Measurements from ENCODE around the gene BCL6.

Gene BCL6

GRCh38 chr3:187774185-187774789 lies 29.0 kb upstream of the BCL6 start:
- in situ Hi-C loops (cut with HindIII; ENCODE audit: low pct_unique_long_range_greater_than_20kb, low sequenced_read_pairs) = no loop called here
- TF ChIP-seq JUND (IDR thresholded peaks at IDR 0.05; ENCODE audit: low read depth) = no peak
- no peak for DNase-seq (ENCODE audit: low read depth in 1 of 2, low spot score in 1 of 2)

DNA sequence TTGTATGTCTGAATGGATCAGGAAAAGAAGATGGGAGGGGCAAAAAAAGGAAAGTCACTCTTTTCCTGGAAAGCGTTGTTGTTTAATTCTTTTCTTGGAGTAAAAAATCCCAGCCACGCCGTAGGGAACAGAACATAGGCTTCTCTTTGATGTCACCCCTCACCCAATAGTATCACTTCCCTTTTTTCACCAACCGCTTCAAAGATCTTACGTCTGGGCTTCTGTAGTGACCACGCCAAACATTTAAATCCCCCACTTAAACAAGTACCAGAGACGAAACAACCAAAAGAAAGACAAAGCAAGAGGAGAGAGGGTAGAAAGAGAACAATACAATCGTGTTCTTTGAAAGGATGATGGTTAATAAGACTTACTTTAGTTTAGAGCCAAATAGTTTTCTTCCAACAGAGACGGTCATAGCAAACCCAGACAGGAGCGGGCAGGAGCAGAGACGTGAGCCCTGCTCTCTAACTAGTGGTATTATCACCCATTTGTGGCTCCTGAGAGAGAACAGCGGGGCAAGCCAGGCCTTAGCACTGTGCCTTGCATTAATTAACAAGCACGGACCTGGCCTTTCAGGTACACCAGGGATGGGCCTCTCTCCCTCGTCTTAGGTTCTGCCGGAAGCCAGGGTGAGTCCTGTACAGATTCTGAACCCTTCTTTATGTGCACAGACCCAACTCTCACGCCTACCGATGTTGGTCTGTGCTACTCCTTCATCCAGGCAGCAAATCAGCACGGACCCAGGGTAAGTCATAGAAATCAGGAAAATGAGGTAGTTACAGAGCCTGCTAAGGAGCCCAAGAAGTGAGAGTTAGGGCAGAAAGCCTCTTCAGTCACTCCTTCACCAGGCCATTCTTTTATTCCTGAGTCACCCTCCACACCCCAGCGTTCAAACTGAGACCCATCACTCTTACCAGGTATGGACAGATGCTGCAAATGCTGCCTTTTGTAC lies 28.2 kb upstream of the BCL6 start:
- in situ Hi-C loops (cut with HindIII; ENCODE audit: low pct_unique_long_range_greater_than_20kb, low sequenced_read_pairs) = no loop called here
- TF ChIP-seq JUND (IDR thresholded peaks at IDR 0.05; ENCODE audit: low read depth) = no peak
- no peak for DNase-seq (ENCODE audit: low read depth in 1 of 2, low spot score in 1 of 2)

DNA sequence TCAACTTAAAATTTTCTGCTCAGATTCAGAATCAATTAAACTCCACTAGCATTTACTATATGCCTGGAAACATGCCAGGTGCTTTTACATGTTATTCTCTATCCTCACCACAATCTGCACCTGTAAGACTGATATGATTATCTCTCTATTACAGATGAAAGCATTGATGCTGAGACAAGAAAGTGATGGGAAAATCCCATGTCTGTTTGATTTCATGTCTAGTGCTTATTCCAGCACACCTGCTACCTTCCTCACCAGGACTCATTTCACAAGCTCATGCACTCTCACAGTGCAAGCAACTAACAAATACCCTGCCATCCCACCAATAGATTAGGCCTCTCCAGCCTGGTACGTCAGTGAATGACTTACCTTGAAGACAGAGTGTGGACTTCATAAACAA lies 25.0 kb upstream of the BCL6 start:
- in situ Hi-C loops (cut with HindIII; ENCODE audit: low pct_unique_long_range_greater_than_20kb, low sequenced_read_pairs) = no loop called here
- no peak for TF ChIP-seq JUND (IDR thresholded peaks at IDR 0.05; ENCODE audit: low read depth)
- no peak for DNase-seq (ENCODE audit: low read depth in 1 of 2, low spot score in 1 of 2)

DNA sequence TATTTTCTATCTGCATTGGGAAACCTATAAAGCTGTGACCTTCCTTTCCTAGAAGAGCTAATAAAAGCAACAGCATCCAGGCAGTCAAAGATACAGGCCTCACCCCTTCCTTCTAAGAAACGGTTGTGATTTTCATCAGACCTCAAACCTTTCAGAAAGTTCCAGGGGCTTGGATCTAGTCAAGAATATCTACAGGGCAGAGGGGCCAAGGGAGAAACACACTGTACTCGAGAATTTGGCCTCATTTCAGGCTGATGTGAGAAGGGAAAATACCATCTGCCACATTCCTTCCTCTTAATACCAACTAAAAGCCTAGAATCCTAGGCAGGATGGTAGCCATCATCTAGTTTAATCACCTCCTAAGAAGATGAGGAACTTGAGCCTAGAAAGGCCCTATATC lies 24.5 kb upstream of the BCL6 start:
- in situ Hi-C loops (cut with HindIII; ENCODE audit: low pct_unique_long_range_greater_than_20kb, low sequenced_read_pairs) = no loop called here
- no peak for TF ChIP-seq JUND (IDR thresholded peaks at IDR 0.05; ENCODE audit: low read depth)
- no peak for DNase-seq (ENCODE audit: low read depth in 1 of 2, low spot score in 1 of 2)

DNA sequence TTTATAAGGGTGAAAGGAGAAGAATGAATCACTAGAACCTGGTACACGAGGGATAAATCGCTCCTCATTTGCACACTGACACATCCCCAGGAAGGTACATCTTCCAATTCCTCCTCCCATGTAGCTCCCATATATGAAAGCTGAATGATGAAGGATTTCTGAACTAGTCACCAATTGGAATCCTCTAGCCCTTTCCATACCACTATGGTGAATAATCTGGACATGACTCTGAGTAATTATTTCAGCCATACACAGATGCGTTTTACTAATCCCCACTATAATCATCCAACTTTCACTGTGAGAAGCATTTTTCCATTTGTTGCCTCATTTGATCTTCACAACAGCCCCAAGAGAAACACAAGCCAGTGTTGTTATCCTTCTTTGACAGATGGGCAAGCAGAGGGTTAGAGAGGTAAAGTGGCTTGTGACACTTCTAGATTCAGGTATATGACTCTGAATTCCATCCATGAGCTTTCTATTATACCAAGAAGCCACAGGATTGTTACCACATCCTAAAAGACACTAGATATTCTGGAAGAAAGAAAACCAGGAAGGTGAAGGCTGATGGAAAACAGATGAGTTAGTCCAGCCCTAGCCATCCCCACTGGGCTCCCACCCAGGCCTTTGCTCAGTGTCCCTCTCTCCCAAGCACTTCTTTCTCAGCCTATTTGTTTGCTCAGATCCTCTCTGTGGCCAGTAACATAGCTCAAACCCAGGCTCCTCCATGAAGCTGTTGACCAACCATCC lies 22.2 kb upstream of the BCL6 start:
- no peak for DNase-seq (ENCODE audit: low read depth in 1 of 2, low spot score in 1 of 2)
- in situ Hi-C loops (cut with HindIII; ENCODE audit: low pct_unique_long_range_greater_than_20kb, low sequenced_read_pairs) = no loop called here
- TF ChIP-seq JUND (IDR thresholded peaks at IDR 0.05; ENCODE audit: low read depth) = no peak

- DNase-seq (ENCODE audit: low read depth in 1 of 2, low spot score in 1 of 2) = no peak
- in situ Hi-C loops (cut with HindIII; ENCODE audit: low pct_unique_long_range_greater_than_20kb, low sequenced_read_pairs) = no loop called here
- TF ChIP-seq JUND (IDR thresholded peaks at IDR 0.05; ENCODE audit: low read depth) = no peak
Observed at GRCh38 chr3:187765342-187765741, 20.1 kb upstream of the BCL6 start.

- in situ Hi-C loops (cut with HindIII; ENCODE audit: low pct_unique_long_range_greater_than_20kb, low sequenced_read_pairs) = no loop called here
- no peak for TF ChIP-seq JUND (IDR thresholded peaks at IDR 0.05; ENCODE audit: low read depth)
- peak in 1 of 2 experiments; percentile 58 for DNase-seq (ENCODE audit: low read depth in 1 of 2, low spot score in 1 of 2)
Observed at GRCh38 chr3:187763850-187764648, 18.8 kb upstream of the BCL6 start.

GRCh38 chr3:187762792-187763191 lies 17.5 kb upstream of the BCL6 start:
- DNase-seq (ENCODE audit: low read depth in 1 of 2, low spot score in 1 of 2) = no peak
- TF ChIP-seq JUND (IDR thresholded peaks at IDR 0.05; ENCODE audit: low read depth) = no peak
- in situ Hi-C loops (cut with HindIII; ENCODE audit: low pct_unique_long_range_greater_than_20kb, low sequenced_read_pairs) = no loop called here

- in situ Hi-C loops (cut with HindIII; ENCODE audit: low pct_unique_long_range_greater_than_20kb, low sequenced_read_pairs) = no loop called here
- TF ChIP-seq JUND (IDR thresholded peaks at IDR 0.05; ENCODE audit: low read depth) = no peak
- DNase-seq (ENCODE audit: low read depth in 1 of 2, low spot score in 1 of 2) = no peak
Observed at GRCh38 chr3:187759601-187760000, 14.3 kb upstream of the BCL6 start.

GRCh38 chr3:187758318-187758955 lies 13.2 kb upstream of the BCL6 start:
- DNase-seq (ENCODE audit: low read depth in 1 of 2, low spot score in 1 of 2) = no peak
- in situ Hi-C loops (cut with HindIII; ENCODE audit: low pct_unique_long_range_greater_than_20kb, low sequenced_read_pairs) = no loop called here

DNA sequence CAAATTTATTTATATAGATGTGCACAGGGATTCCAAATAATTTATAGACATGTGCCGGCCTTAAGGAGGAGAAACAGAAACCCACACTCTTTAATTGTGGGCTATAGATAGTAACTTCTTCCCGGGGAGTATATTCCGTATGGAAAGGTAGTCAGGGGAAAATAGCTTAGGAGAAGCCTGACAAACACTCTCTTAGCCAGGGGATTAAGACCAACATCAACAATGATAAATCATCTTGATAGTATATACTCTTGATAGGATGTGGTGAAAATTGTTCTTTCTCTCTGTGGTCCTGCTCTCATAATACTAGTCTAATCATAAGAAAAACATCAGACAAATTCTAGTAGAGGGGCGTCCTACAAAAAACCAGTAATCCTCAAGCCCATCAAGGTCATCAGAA lies 8.2 kb upstream of the BCL6 start:
- in situ Hi-C loops (cut with HindIII; ENCODE audit: low pct_unique_long_range_greater_than_20kb, low sequenced_read_pairs) = no loop called here
- no peak for DNase-seq (ENCODE audit: low read depth in 1 of 2, low spot score in 1 of 2)
- TF ChIP-seq JUND (IDR thresholded peaks at IDR 0.05; ENCODE audit: low read depth) = no peak

More at GRCh38 chr3:187758318-187758955, 13.2 kb upstream of the BCL6 start:
- TF ChIP-seq JUND (IDR thresholded peaks at IDR 0.05; ENCODE audit: low read depth) = no peak
